Uterus (tissue), 4 donors: ENCODE measurements around the gene ORC6. TPM values are rescaled to one million over a fixed set of nuclear protein-coding genes. Genes with fewer than 3 reads are reported as not detected.
A peak's percentile ranks its signal among the peaks of the same experiment; 100 is the strongest.

ENCODE experiments used
- DNase-seq, 2 donors: peaks; one replicate each; pipeline ENCODE4 v3.0.0-alpha.2; 2019 to 2020
- H3K27ac ChIP-seq, 2 donors: fragments of 200-600 bp; sonication (generic); 1 replicate in 1 of 2; 2 replicates in 1 of 2; pipeline ENCODE4 v1.5.1; 2016 to 2018
- H3K27me3 ChIP-seq, 2 donors: fragments of 200-600 bp; sonication (generic); one replicate each; pipeline ENCODE4 v1.5.1; 2018 to 2019; ENCODE audit warnings: control low read depth in 1 of 2
- H3K36me3 ChIP-seq, 2 donors: fragments of 200-600 bp; sonication (generic); one replicate each; pipeline ENCODE4 v1.5.1; 2019; ENCODE audit warnings: control low read depth in 1 of 2
- H3K4me1 ChIP-seq, 2 donors: fragments of 200-600 bp; sonication (generic); one replicate each; pipeline ENCODE4 v1.5.1; 2018 to 2019; ENCODE audit warnings: control low read depth in 1 of 2
- H3K4me3 ChIP-seq, 2 donors: fragments of 200-600 bp; sonication (generic); 1 replicate in 1 of 2; 2 replicates in 1 of 2; pipeline ENCODE4 v1.5.1; 2018 to 2019; ENCODE audit warnings: mild to moderate bottlenecking in 1 of 2
- H3K9me3 ChIP-seq, 2 donors: fragments of 200-600 bp; sonication (generic); one replicate each; pipeline ENCODE4 v1.5.1; 2019; ENCODE audit warnings: control low read depth in 1 of 2
- POLR2A ChIP-seq, 2 donors: fragments of 450-650 bp; IDR thresholded peaks; one replicate each; pipeline ENCODE4 v1.6.1; 2016; ENCODE audit warnings: antibody characterized with exemption in 2 of 2, mild to moderate bottlenecking in 1 of 2, moderate library complexity in 1 of 2
- intact Hi-C: fragments of 100-400 bp; cut with DNase I; formaldehyde crosslinking; loops from one replicate; pipeline ENCODE4 v1.15.1; 2023; ENCODE audit warnings: low total_unique reads
- total RNA-seq, 4 donors: library from RNA; depleted of rRNA in 3 of 4; stranded (reverse); fragments of >200 nt in 3 of 4; gene quantifications; one replicate each; pipeline versions ENCODE4 v1.1.0 to v1.2.4, GENCODE V29; 2014 to 2023
- TF ChIP-seq, protein P1 (sequence below), 4 experiments: fragments of 200-600 bp in 2 of 4; fragments of 450-650 bp in 2 of 4; sonication (generic) in 2 of 4; IDR thresholded peaks; one replicate each; pipeline ENCODE4 v1.5.1; 2016 to 2019; ENCODE audit warnings: antibody characterized with exemption in 4 of 4, mild to moderate bottlenecking in 2 of 4, moderate library complexity in 1 of 4
- donor health status: DM: yes; HTN: yes; CAD: no.

ORC6 gene
- total RNA-seq, 4 donors from 2014 or later, result 1.2 to 11.3 (median 1.3) TPM; not detected in 1

DNA sequence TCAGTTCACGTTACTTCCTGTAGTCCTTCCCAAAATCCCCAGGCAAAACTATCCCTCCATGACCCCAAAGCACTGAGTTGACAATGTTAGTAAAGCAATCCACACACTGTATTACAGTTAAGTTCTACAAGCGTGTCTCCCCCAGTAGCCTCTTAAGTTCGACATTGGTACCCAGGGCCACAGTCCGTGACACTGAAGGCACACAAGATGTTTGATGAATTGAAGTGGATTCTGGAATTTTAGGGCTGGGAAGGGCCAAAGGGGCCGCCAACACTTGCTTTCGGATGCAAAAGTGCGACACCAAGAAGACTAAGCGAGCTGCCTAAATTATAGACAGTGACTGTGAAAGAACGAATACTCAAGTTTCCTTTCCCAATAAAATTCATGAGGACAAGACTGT is 2.0 kb upstream of the ORC6 start:
- Histone ChIP-seq H3K4me3 (peak overlapping the region in 1 of 2 donors; percentile 68), H3K9me3 (no peaks in the 10 kb centered on the region), H3K36me3 (no peaks in the 10 kb centered on the region), H3K27me3 (no peaks in the 10 kb centered on the region), H3K27ac (no peak overlapping the region), H3K4me1 (peaks cover 0 to 6% of the 10 kb centered on the region in 2 donors)
- intact Hi-C loops, result no loop called here
- TF ChIP-seq, protein P1, sequence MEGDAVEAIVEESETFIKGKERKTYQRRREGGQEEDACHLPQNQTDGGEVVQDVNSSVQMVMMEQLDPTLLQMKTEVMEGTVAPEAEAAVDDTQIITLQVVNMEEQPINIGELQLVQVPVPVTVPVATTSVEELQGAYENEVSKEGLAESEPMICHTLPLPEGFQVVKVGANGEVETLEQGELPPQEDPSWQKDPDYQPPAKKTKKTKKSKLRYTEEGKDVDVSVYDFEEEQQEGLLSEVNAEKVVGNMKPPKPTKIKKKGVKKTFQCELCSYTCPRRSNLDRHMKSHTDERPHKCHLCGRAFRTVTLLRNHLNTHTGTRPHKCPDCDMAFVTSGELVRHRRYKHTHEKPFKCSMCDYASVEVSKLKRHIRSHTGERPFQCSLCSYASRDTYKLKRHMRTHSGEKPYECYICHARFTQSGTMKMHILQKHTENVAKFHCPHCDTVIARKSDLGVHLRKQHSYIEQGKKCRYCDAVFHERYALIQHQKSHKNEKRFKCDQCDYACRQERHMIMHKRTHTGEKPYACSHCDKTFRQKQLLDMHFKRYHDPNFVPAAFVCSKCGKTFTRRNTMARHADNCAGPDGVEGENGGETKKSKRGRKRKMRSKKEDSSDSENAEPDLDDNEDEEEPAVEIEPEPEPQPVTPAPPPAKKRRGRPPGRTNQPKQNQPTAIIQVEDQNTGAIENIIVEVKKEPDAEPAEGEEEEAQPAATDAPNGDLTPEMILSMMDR (IDR thresholded peaks at IDR 0.05), result no peak
- TF ChIP-seq POLR2A (IDR thresholded peaks at IDR 0.05), result no peak
- no peak for DNase-seq

- intact Hi-C loops, result no loop called here
- Histone ChIP-seq H3K4me1 (peaks cover 0 to 6% of the 10 kb centered on the region in 2 donors), H3K27ac (peak overlapping the region; percentile 95 to 98), H3K4me3 (peak overlapping the region; percentile 68 to 73), H3K9me3 (no peaks in the 10 kb centered on the region), H3K27me3 (no peaks in the 10 kb centered on the region), H3K36me3 (no peaks in the 10 kb centered on the region)
- no peak for DNase-seq
- TF ChIP-seq, protein P1 (IDR thresholded peaks at IDR 0.05), result no peak
- no peak for TF ChIP-seq POLR2A (IDR thresholded peaks at IDR 0.05)
Measured at GRCh38 chr16:46688101-46688653, 1.3 kb upstream of the ORC6 start.

DNA sequence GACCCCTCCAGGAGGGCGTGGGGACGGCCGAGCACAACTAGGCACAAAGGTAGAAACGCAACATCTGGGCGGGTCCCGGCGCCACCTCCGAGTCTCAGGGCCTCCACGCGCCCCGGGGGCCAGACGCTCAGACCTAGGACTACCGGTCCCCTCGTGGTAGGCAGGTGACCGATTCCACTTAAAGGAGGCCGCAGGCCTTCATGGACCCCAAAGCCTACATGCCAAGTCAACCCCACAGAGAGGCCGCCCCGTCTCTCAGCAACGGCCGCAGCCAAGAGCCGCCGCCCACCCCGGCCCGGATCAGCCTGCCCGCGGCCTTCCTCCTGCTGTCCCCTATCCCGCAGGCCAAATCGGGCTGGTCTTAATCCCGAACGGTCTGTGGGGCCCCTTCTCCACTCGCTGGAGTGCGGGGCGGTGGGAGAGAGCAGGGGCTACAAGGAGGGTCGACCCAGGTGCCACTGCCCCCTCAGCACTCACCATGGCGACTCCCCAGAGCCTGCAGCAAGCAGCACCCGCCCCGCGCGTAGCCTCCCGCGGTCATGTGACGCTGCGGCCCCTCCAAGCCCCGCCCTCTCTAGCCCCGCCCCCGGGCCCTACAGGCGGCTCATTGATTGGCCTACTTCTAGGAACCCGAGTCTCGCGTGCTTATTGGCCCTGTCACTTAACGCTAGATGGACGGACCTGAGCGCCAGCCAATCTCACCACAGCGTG is 650 bp upstream of the ORC6 start, which contains the start of gene VPS35:
Gene VPS35, minus strand, starts transcription at position 525 of the 711 bp plus-strand sequence. Its CDS starts 45 bp downstream, at position 480.
- Histone ChIP-seq H3K27ac (peak within 1 kb of the TSS; percentile 95 to 98), H3K4me1 (peaks cover 0 to 6% of the 10 kb centered on the region in 2 donors), H3K27me3 (no peaks in the 10 kb centered on the region), H3K4me3 (peak within 1 kb of the TSS; percentile 68 to 73), H3K9me3 (no peaks in the 10 kb centered on the region), H3K36me3 (no peaks in the 10 kb centered on the region)
- peak; percentile 42 to 67 for TF ChIP-seq POLR2A (IDR thresholded peaks at IDR 0.05)
- TF ChIP-seq, protein P1 (IDR thresholded peaks at IDR 0.05), result no peak
- intact Hi-C loops, result no loop called here
- peak; percentile 99 for DNase-seq

GRCh38 chr16:46690281-46691178 is 1.1 kb downstream of the ORC6 start:
- no peak for DNase-seq
- peak overlapping the region in 1 of 2 donors; percentile 95 for H3K27ac ChIP-seq
- TF ChIP-seq, protein P1 (IDR thresholded peaks at IDR 0.05), result no peak
- H3K4me1 ChIP-seq, result peaks cover 0 to 6% of the 10 kb centered on the region in 2 donors
- H3K36me3 ChIP-seq, result no peaks in the 10 kb centered on the region
- peak overlapping the region; percentile 68 to 73 for H3K4me3 ChIP-seq
- no peaks in the 10 kb centered on the region for H3K9me3 ChIP-seq
- intact Hi-C loops, result no loop called here
- H3K27me3 ChIP-seq, result no peaks in the 10 kb centered on the region
